ENCODE results near the gene FRY.
A peak's percentile ranks its signal among the peaks of the same experiment; 100 is the strongest.

FRY gene

GRCh38 chr13:32311188-32311897, 279.8 kb downstream of the FRY start:
- no peak for DNase-seq (ENCODE audit: low read depth)
- in situ Hi-C loops (cut with HindIII; ENCODE audit: low sequenced_read_pairs) = no loop called here
- no peak overlapping the region for H3K4me3 ChIP-seq (ENCODE audit: low read depth, low read length)
- no peak for TF ChIP-seq CTCF (IDR thresholded peaks at IDR 0.05; ENCODE audit: low read depth, low read length, missing control alignments)

DNA sequence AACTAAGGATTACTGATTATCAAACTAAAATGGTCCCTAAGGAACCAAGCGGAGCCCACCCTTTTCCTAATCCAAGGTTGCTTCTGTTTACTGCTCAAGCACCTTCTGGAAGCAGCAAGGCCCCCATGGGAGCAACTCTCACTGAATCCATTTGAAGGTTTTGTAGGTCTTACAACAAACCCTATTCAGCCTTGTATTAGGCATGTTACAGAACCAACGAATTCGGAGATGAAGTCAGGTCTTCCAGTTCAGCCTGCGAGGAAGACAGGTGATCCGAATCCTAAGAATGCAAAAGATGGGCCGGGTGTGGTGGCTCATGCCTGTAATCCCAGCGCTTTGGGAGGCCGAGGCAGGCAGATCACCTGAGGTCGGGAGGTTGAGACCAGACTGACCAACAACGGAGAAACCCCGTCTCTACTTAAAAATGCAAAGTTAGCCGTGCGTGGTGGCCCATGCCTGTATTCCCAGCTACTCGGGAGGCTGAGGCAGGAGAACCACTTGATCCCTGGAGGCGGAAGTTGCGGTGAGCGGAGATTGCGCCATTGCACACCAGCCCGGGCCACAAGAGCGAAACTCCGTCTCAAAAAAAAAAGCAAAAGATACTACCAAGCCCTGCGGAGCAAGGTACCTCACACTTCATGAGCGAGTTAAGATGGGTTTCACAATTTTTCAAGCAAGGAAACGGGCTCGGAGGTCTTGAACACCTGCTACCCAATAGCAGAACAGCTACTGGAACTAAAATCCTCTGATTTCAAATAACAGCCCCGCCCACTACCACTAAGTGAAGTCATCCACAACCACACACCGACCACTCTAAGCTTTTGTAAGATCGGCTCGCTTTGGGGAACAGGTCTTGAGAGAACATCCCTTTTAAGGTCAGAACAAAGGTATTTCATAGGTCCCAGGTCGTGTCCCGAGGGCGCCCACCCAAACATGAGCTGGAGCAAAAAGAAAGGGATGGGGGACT, 283.0 kb downstream of the FRY start:
- peak; percentile 27 for DNase-seq (ENCODE audit: low read depth)
- no peak for TF ChIP-seq CTCF (IDR thresholded peaks at IDR 0.05; ENCODE audit: low read depth, low read length, missing control alignments)
- peak overlapping the region; percentile 69 for H3K4me3 ChIP-seq (ENCODE audit: low read depth, low read length)
- in situ Hi-C loops (cut with HindIII; ENCODE audit: low sequenced_read_pairs) = no loop called here

DNA sequence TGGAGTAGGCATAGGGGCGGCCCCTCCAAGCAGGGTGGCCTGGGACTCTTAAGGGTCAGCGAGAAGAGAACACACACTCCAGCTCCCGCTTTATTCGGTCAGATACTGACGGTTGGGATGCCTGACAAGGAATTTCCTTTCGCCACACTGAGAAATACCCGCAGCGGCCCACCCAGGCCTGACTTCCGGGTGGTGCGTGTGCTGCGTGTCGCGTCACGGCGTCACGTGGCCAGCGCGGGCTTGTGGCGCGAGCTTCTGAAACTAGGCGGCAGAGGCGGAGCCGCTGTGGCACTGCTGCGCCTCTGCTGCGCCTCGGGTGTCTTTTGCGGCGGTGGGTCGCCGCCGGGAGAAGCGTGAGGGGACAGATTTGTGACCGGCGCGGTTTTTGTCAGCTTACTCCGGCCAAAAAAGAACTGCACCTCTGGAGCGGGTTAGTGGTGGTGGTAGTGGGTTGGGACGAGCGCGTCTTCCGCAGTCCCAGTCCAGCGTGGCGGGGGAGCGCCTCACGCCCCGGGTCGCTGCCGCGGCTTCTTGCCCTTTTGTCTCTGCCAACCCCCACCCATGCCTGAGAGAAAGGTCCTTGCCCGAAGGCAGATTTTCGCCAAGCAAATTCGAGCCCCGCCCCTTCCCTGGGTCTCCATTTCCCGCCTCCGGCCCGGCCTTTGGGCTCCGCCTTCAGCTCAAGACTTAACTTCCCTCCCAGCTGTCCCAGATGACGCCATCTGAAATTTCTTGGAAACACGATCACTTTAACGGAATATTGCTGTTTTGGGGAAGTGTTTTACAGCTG, 283.9 kb downstream of the FRY start, which contains the start of the genes BRCA2 and ZAR1L:
Gene BRCA2 (plus strand): TSS at position 271 of the 790 bp plus-strand sequence. CDS start 953 bp downstream, outside the sequence.
Gene ZAR1L (minus strand): TSS at position 126 of the 790 bp plus-strand sequence. CDS start 3,438 bp downstream, outside the sequence.
- peak; percentile 66 for DNase-seq (ENCODE audit: low read depth)
- no peak for TF ChIP-seq CTCF (IDR thresholded peaks at IDR 0.05; ENCODE audit: low read depth, low read length, missing control alignments)
- peak within 1 kb of the TSS; percentile 69 for H3K4me3 ChIP-seq (ENCODE audit: low read depth, low read length)
- in situ Hi-C loops (cut with HindIII; ENCODE audit: low sequenced_read_pairs) = no loop called here

DNA sequence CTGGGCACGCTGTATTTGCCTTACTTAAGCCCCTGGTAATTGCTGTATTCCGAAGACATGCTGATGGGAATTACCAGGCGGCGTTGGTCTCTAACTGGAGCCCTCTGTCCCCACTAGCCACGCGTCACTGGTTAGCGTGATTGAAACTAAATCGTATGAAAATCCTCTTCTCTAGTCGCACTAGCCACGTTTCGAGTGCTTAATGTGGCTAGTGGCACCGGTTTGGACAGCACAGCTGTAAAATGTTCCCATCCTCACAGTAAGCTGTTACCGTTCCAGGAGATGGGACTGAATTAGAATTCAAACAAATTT, 284.4 kb downstream of the FRY start:
- in situ Hi-C loops (cut with HindIII; ENCODE audit: low sequenced_read_pairs) = no loop called here
- DNase-seq (ENCODE audit: low read depth) = no peak
- H3K4me3 ChIP-seq (ENCODE audit: low read depth, low read length) = peak overlapping the region; percentile 69
- no peak for TF ChIP-seq CTCF (IDR thresholded peaks at IDR 0.05; ENCODE audit: low read depth, low read length, missing control alignments)

GRCh38 chr13:32316501-32316900, 284.9 kb downstream of the FRY start:
- no peak for TF ChIP-seq CTCF (IDR thresholded peaks at IDR 0.05; ENCODE audit: low read depth, low read length, missing control alignments)
- in situ Hi-C loops (cut with HindIII; ENCODE audit: low sequenced_read_pairs) = no loop called here
- no peak for DNase-seq (ENCODE audit: low read depth)
- peak overlapping the region; percentile 69 for H3K4me3 ChIP-seq (ENCODE audit: low read depth, low read length)

Measured in astrocyte of the cerebellum (primary cell).